GM23338 (cell line): ENCODE measurements around the gene PKDCC. TPM values are rescaled to one million over a fixed set of nuclear protein-coding genes. Genes with fewer than 3 reads are reported as not detected.

Experiments used
- ATAC-seq: fragments of 200-7000 bp; cut with Tn5 transposase; 3 replicates; pipeline ENCODE4 v1.9.1; 2020
- DNase-seq: peaks from one replicate; pipeline ENCODE4 v3.0.0-alpha.2; 2015; ENCODE audit warnings: low spot score
- H2AFZ ChIP-seq: fragments of 200-600 bp; sonication (generic); 2 replicates; pipeline ENCODE4 v1.8.0; 2016; ENCODE audit warnings: antibody characterized with exemption, mild to moderate bottlenecking, moderate library complexity
- H3F3A ChIP-seq: fragments of 200-600 bp; sonication (generic); replicated peaks from 2 replicates; pipeline ENCODE4 v1.8.0; 2017; ENCODE audit warnings: antibody characterized with exemption, mixed run types, low read depth
- H3K27ac ChIP-seq: fragments of 200-600 bp; sonication (generic); 2 replicates; pipeline ENCODE4 v1.6.1; 2016; ENCODE audit warnings: low read depth
- H3K27me3 ChIP-seq: fragments of 200-600 bp; sonication (generic); 2 replicates; pipeline ENCODE4 v1.8.0; 2016; ENCODE audit warnings: mild to moderate bottlenecking, mixed run types, moderate library complexity; ENCODE audit not compliant: insufficient read depth
- H3K36me3 ChIP-seq: fragments of 200-600 bp; sonication (generic); 2 replicates; pipeline ENCODE4 v1.8.0; 2016; ENCODE audit warnings: mild to moderate bottlenecking; ENCODE audit not compliant: insufficient read depth
- H3K4me1 ChIP-seq: fragments of 200-600 bp; sonication (generic); 2 replicates; pipeline ENCODE4 v1.8.0; 2016; ENCODE audit warnings: mild to moderate bottlenecking, moderate library complexity; ENCODE audit not compliant: insufficient read depth
- H3K4me2 ChIP-seq: fragments of 200-600 bp; sonication (generic); 2 replicates; pipeline ENCODE4 v1.7.1; 2017; ENCODE audit warnings: mixed run types
- H3K4me3 ChIP-seq: fragments of 200-600 bp; sonication (generic); 2 replicates; pipeline ENCODE4 v1.6.1; 2016; ENCODE audit warnings: mixed run types
- H3K79me2 ChIP-seq: fragments of 200-600 bp; sonication (generic); replicated peaks from 2 replicates; pipeline ENCODE4 v1.8.0; 2017; ENCODE audit warnings: mild to moderate bottlenecking; ENCODE audit not compliant: insufficient read depth
- H3K9me2 ChIP-seq: fragments of 200-600 bp; sonication (generic); 2 replicates; pipeline ENCODE4 v1.8.0; 2017; ENCODE audit not compliant: insufficient read depth
- H4K20me1 ChIP-seq: fragments of 200-600 bp; sonication (generic); replicated peaks from 2 replicates; pipeline ENCODE4 v1.8.0; 2017; ENCODE audit warnings: mild to moderate bottlenecking; ENCODE audit not compliant: insufficient read depth
- H3K27ac Mint-ChIP-seq: 2 replicates; pipeline ENCODE4 v1.8.0; 2020; ENCODE audit warnings: inconsistent platforms, mild to moderate bottlenecking, moderate library complexity, mixed read lengths
- H3K27me3 Mint-ChIP-seq: 3 replicates; pipeline ENCODE4 v1.8.0; 2022; ENCODE audit warnings: low read depth, mild to moderate bottlenecking, moderate library complexity, mixed read lengths, inconsistent platforms; ENCODE audit not compliant: insufficient read depth, poor library complexity
- H3K36me3 Mint-ChIP-seq: 3 replicates; pipeline ENCODE4 v1.8.0; 2021; ENCODE audit warnings: low read depth, mild to moderate bottlenecking, inconsistent platforms, moderate library complexity, mixed read lengths
- H3K4me1 Mint-ChIP-seq: 3 replicates; pipeline ENCODE4 v1.8.0; 2020; ENCODE audit warnings: mild to moderate bottlenecking, inconsistent platforms, mixed read lengths
- H3K4me3 Mint-ChIP-seq: 3 replicates; pipeline ENCODE4 v1.8.0; 2021; ENCODE audit warnings: moderate library complexity, mild to moderate bottlenecking, inconsistent platforms, mixed read lengths
- H3K9me3 Mint-ChIP-seq: 3 replicates; pipeline ENCODE4 v1.8.0; 2020; ENCODE audit warnings: moderate library complexity, mild to moderate bottlenecking, inconsistent platforms, mixed read lengths
- CREB1 ChIP-seq: fragments of 250-450 bp; sonication (Bioruptor Pico); IDR thresholded peaks from 2 replicates; pipeline ENCODE4 v1.5.0; 2020; ENCODE audit warnings: low read depth, mild to moderate bottlenecking, moderate library complexity
- CTCF ChIP-seq, 2 experiments: fragments of 200-600 bp in 1 of 2; sonication (generic) in 1 of 2; conservative IDR thresholded peaks; 2 replicates each; pipeline versions ENCODE4 v1.5.1 to v1.6.1; 2016 to 2017; ENCODE audit warnings: antibody characterized with exemption in 2 of 2, low read depth in 2 of 2, mild to moderate bottlenecking in 2 of 2, moderate library complexity in 1 of 2
- EZH2 ChIP-seq: fragments of 200-600 bp; sonication (generic); IDR thresholded peaks from one replicate; pipeline ENCODE4 v1.8.0; 2017; ENCODE audit warnings: antibody characterized with exemption, mild to moderate bottlenecking, low read depth; ENCODE audit not compliant: unreplicated experiment
- EZH2phosphoT487 ChIP-seq: fragments of 200-600 bp; sonication (generic); IDR thresholded peaks from one replicate; pipeline ENCODE4 v1.8.1; 2018; ENCODE audit warnings: antibody characterized with exemption; ENCODE audit not compliant: unreplicated experiment
- JUNB ChIP-seq: IDR thresholded peaks from one replicate; pipeline ENCODE4 v1.6.1; 2016; ENCODE audit warnings: antibody characterized with exemption; ENCODE audit not compliant: unreplicated experiment
- NANOG ChIP-seq: IDR thresholded peaks from 2 replicates; pipeline ENCODE4 v1.6.1; 2016; ENCODE audit warnings: antibody characterized with exemption, borderline replicate concordance
- POLR2AphosphoS5 ChIP-seq: IDR thresholded peaks from 2 replicates; pipeline ENCODE4 v1.6.1; 2016; ENCODE audit warnings: antibody characterized with exemption, low read depth
- STAT1 ChIP-seq: IDR thresholded peaks from one replicate; pipeline ENCODE4 v1.6.1; 2016; ENCODE audit warnings: antibody characterized with exemption; ENCODE audit not compliant: unreplicated experiment
- ZNF114 ChIP-seq: fragments of 250-450 bp; sonication (Bioruptor Pico); IDR thresholded peaks from 2 replicates; pipeline ENCODE4 v1.5.0; 2020; ENCODE audit warnings: mild to moderate bottlenecking, moderate library complexity
- ZNF331 ChIP-seq: fragments of 250-450 bp; sonication (Bioruptor Pico); IDR thresholded peaks from 2 replicates; pipeline ENCODE4 v1.5.0; 2020; ENCODE audit warnings: low read depth, mild to moderate bottlenecking, moderate library complexity
- ZNF462 ChIP-seq: fragments of 250-450 bp; sonication (Bioruptor Pico); IDR thresholded peaks from 2 replicates; pipeline ENCODE4 v1.5.0; 2020; ENCODE audit warnings: mild to moderate bottlenecking, moderate library complexity
- polyA plus RNA-seq: library from polyadenylated mRNA; unstranded; fragments of >200 nt; fragmentation: Nextera tagmentation; extraction: Ambion mirVana; gene quantifications from 2 replicates; pipeline ENCODE4 v1.2.1, GENCODE V29; 2016
- total RNA-seq: library from RNA; depleted of rRNA; stranded (reverse); fragments of >200 nt; shearing (Covaris generic); gene quantifications from 2 replicates; pipeline ENCODE4 v1.2.3, GENCODE V29; 2014

The PKDCC gene
- total and polyA plus RNA-seq, 2 experiments from 2014 or later: 7.0 to 44.8 TPM

- peaks cover 68% of the 10 kb centered on the region for H3K4me1 Mint-ChIP-seq
- Histone ChIP-seq H3K36me3 (no peaks in the 10 kb centered on the region), H3K27me3 (peaks cover 20% of the 10 kb centered on the region), H3K9me2 (peaks cover 4% of the 10 kb centered on the region; the same call in 1 of the 2 replicates), H4K20me1 (no peaks in the 10 kb centered on the region), H3F3A (no peaks in the 10 kb centered on the region; the same call in 1 of the 2 replicates), H3K4me1 (peaks cover 60% of the 10 kb centered on the region), H3K27ac (no peak overlapping the region), H3K79me2 (no peaks in the 10 kb centered on the region), H3K4me2 (no peak overlapping the region), H2AFZ (no peak overlapping the region), H3K4me3 (no peak overlapping the region)
- ATAC-seq (no peak), DNase-seq (no peak)
- TF ChIP-seq ZNF331 (CRISPR knock-in tag) (no peak), ZNF462 (CRISPR knock-in tag) (no peak), CREB1 (CRISPR knock-in tag) (no peak), JUNB (no peak), ZNF114 (no peak), EZH2 (no peak), STAT1 (no peak), CTCF (conservative IDR thresholded peaks at IDR 0.05; ENCODE audit: low read depth in 2 of 2) (no peak), POLR2AphosphoS5 (no peak), NANOG (no peak), EZH2phosphoT487 (no peak)
- peaks cover 44% of the 10 kb centered on the region for H3K27me3 Mint-ChIP-seq
- H3K36me3 Mint-ChIP-seq: peaks cover 7% of the 10 kb centered on the region
- no peak overlapping the region for H3K27ac Mint-ChIP-seq
- H3K4me3 Mint-ChIP-seq: no peak overlapping the region
- H3K9me3 Mint-ChIP-seq: peaks cover 4% of the 10 kb centered on the region; the same call in 2 of the 3 replicates
Observed at GRCh38 chr2:42028571-42029148, 19.2 kb upstream of the PKDCC start.
